GM11168 (cell line): ENCODE measurements around the gene ZNF860.

ENCODE experiments used
- in situ Hi-C: fragments of 300-500 bp; cut with MboI; formaldehyde crosslinking; loops from one replicate; pipeline ENCODE4 v1.12.0; 2022; ENCODE audit warnings: low sequenced_read_pairs; ENCODE audit not compliant: unreplicated experiment

Gene ZNF860

DNA sequence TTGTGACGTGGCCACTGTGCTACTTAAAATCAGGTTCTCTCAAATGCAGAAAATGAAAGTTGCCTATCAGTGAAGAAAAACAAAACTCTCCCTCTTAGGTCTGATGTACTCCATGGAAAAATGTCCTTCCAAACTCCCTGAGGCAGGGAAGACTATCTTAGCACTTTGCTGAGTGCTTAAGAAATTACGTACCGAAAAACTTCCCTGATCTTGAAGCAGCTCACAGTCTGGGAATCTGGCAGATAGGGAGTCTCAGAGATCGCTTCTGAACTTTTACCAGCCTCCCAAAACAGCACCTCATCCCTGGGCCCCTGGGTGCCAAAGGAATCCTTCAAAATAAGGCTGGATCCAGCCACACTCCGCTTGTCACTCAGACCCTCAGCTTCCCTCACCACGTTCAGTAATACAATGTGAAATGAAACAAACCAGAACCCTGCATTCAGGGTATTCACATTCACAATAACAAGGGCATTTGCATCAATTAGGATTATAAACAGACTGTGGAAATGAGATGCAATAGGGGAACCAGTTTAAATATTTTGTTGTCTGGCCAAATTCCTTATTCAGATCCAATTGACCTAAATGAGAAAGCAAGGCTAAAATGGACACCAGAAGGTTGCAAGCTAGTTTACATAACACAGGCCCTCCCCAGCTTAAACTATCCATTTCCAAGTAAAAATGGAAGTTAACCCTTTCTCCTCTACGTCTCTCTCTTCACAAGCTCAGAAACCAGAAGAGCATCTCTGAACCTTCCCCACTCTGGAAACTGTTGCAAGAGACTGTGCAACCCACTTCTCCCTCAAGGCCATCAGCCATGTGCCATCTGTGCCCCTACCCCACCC lies 21.4 kb upstream of the ZNF860 start:
- in situ Hi-C loops: no loop called here

DNA sequence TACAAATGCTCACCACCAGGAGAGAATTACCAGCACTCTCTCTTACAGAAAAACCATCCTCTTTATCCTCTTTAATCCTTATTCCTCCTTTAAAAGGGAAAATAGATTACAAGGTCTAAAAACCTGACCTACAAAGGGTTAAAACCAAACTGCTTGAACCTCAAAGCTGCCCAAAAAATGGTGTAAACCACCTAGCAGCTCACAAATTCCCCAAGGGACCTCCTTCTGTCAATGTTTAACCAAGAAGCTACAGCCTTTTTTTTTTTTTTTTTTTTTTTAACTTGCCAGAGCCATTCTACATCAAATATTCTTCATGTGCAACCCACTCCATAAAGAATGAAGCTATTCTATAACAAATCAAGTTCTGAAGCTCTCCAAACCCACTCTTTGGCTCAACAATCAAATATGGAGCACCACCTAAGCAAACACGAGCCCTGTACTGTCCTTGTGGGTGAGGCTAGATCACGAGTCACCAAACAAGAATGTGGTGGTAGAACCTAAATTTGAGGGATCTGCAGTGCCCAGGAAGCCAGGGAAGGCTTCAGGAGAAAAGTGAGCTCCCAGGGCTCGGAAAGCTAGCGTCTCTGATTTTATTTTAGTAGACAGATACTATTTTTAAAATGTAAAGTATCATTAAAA lies 20.6 kb upstream of the ZNF860 start:
- in situ Hi-C loops: no loop called here

DNA sequence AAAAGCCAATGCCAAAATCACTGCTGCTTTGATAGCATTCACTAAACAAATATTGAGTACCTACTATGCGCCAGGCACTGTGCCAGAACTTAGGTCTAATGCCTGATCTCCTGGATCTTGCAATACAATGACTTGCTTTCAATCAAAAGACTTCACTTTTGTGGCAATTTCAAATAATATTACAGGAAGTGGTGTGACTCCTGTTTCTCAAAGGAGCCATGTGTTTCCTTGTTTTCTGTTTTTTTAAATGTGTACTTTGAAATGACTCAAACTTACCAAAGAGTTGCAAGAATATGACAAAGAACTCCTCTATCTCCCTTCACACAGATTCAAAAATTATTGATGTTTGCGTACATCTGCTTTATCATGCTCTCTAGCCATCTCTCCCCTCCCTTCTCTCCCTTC lies 18.7 kb upstream of the ZNF860 start:
- in situ Hi-C loops: no loop called here

DNA sequence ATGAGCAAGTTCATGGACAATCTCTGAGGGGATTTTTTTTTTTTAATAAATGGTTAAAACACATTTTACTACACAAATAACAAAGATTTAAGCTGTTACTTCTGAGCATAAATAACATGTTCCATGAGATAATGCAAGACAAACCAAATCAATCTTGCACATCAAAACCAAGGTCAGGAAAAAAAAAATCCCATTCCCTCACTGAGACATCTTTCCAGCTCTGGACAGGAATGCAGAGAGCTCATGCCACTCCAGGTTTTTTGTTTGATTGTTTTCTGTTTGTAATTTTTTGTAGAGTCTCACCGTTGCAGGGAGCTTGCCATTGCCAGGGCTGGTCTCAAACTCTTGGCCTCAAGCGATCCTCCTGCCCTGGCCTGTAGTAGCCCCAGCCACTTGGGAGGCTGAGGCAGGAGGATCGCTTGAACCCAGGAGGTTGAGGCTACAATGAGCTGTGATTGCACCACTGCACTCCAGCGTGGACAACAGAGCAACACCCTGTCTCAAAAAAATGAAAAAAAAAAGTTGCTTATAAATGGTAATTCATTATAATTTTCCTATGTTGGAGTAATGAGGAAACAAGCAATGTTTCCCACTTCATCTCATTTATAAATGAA lies 14.5 kb upstream of the ZNF860 start:
- in situ Hi-C loops: no loop called here

DNA sequence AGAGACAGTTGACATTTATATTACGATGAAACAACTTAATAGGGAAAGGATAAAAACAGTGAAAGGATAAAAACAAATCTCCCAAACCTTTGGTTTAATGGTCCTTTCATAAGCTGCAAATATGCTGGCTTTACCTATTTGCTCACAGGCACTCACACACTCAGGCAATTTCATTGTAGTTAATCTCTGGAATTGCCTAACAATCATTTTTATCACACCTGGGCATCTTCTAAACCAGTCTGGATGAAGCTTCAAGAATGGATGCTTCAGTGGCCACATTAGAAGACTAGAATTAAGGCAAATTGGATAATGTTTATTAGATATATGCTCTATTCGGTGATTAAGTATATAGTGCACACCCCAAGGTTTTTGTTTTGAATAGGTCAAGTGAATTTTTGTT lies 14.0 kb upstream of the ZNF860 start:
- in situ Hi-C loops: no loop called here

DNA sequence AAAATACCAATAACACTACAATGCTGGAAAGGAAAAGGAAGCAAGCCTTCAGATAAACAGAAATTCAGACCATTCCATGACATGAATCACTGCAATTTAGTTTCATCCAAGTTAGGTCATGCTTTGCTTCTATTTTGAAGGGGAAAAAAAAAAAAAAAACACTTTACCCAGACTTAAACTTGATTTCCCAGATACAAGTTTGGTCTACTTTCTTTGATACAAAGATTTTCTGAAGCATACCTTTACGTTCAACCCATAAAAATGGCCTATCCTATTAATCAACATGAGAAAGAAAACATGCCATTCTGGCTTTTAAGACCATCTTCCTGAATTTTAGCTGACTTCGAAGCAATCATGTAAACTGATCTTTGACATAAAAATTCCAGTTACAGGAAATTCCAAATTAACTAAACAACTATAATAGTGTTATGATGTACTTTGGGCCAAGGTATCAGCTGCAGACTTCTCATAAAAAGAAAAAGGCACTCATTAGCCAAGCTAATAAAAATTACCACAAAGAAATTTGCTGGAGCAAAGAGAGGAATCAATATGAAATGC lies 13.1 kb upstream of the ZNF860 start:
- in situ Hi-C loops: no loop called here

DNA sequence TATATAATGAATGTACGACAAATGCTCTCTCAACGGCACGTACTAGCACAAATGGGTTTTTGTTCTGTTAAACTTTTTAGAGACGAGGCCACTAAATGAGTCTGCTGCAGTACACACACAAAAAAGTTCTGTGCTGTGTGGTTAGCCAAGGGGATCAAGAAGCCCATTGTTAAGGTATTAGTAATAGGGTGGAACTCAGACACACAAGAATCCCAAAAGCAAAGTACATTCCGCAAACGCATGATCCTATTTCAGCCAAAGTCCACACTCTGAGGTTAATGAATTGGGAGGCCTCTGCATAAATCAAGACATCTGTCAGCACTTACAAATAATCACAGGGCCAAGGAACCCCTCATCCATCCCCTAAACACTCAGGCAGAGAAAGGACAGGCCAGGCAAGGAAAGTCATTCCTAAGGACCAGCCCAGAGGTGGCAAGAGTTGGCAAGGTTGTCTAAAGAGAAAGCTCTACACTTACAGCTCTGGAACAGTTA lies 12.6 kb upstream of the ZNF860 start:
- in situ Hi-C loops: no loop called here

DNA sequence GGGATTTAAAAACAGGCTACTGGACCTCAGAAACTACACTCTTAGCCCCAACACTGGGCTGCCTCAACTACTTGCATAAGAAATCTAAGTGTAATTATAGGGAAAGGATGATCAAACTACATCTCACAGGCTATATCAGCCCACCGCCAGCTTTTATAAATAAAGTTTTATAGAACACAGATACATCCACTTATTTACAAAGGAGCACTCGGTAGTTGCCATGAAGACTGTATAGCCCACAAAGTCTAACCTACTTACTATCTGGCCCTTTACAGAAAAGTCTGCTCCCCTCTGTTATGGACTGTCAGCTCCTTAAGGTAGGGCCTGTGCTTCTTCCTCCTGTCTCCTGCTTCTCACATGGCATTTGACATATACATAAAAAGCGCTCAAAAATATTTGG lies 9.9 kb upstream of the ZNF860 start:
- in situ Hi-C loops: no loop called here

DNA sequence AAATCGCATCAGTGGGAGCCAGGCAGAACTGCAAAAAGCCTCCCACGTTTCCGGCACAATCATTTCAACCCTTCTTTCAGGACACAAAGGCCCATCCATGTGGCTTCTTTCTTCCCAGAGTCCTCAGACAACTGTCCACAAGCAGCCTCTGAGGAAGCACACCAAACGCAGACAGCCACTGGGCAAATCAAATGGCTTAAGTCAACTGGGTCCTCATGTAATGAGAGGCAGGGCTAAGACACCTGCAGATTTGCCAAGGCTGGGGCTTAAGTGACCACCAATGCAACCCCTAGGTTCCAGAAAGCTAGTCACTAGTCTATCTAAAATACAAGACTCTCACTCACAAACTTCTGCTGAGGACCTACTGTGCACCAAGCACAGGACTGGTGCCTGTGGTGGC lies 8.5 kb upstream of the ZNF860 start:
- in situ Hi-C loops: no loop called here

DNA sequence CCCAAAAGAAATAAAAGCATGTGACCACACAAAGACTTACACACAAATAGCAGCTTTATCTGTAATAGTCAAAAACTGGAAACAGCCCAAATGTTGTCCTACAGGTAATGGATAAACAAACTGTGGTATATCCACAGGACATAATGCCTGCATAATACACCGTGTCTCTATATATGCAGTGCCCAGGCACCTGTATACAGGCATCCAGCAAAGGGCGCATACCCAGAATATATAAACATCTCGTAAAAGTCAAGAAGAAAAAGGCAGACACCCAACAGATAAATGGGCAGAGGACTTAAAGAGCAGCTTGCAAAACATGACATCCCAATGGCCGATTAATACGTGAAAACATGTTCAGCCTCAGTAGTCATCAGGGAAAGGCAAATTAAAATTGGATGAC lies 7.7 kb upstream of the ZNF860 start:
- in situ Hi-C loops: no loop called here

DNA sequence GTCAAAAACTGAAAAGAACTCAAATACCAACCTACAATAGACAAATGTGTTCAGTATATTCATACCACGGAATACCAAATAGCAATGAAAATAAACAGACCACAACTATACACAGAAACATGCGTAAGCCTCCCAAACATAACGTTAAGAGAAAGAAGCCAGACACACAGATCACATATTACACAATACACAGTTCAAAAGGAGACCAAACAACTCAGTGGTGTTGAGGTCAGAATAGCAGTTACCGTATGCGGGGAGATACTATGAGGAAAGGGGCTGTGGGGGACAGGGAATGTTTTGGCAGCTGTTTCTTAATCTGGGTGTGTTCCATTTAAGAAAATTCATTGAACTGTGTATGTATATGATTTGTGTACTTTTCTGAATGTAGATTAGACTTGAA lies 7.1 kb upstream of the ZNF860 start:
- in situ Hi-C loops: no loop called here

DNA sequence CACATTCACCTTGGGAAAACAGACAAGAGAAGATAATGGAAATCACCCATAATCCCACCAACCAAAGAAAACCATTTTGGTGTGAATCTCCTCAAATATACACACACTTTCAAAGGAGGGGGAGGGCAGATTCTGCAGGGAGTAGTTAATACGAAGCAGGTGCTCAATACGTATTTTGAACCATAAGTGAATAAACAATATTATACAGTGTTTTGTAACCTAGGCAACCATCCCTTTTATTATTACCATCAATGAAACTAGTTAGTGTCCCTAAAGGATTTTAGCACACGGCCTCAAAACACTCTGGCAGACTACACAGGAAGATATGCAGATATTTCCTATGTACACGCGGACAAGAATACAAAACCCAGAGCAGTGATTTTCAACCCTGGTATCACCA lies 6.6 kb upstream of the ZNF860 start:
- in situ Hi-C loops: no loop called here

DNA sequence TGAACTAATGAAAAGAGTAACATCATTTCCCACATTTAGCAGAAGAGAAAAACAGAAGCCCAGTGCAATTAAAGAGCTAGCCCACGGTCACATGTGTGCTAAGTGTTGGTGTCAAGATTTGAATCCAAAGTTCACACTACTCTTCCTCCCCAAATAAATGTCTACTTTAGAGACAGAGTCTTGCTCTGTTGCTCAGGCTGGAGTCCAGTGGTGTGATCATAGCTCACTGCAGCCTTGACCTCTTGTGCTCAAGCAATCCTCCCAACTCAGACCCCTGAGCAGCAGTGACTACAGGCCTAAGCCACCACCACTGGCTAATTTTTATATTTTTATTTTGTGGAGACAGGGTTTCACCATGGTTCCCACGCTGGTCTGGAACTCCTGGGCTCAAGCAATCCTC lies 5.2 kb upstream of the ZNF860 start:
- in situ Hi-C loops: no loop called here

DNA sequence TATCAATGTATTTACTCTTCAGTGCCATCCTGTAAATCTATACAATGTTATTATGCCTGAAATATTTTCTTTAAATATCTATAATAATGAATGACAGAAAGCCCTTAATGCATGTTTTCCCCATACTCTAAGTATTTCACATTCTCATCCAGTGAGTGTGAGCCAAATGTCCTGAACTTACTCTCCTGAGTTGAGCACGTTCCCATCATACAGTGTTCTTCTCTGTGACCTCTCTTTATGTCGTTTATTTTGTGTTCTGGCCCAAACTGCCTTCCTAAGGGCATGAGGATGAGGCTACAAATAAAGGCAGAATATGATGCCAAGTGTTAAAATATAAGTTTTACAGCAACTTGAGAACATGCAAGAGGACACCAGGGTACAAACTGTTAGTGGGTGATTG lies 3.8 kb upstream of the ZNF860 start:
- in situ Hi-C loops: no loop called here

DNA sequence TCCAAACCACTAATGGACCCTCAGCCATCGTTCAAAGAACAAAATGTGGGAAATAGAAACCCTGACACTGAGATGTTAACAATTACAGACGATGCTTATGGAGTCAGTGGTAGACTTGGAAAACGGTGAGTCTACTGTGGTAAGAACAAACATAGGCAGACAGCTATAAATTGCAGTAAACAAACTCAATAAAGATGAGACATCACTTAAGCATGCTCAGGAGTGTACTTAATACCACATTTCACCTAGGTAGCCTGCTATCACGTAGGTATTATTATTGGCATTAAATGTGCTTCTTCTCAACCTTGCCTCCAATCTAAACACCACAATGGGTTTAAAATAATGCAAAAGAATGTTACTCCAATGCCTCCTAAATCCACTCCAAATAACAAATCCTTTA lies 3.0 kb upstream of the ZNF860 start:
- in situ Hi-C loops: no loop called here

DNA sequence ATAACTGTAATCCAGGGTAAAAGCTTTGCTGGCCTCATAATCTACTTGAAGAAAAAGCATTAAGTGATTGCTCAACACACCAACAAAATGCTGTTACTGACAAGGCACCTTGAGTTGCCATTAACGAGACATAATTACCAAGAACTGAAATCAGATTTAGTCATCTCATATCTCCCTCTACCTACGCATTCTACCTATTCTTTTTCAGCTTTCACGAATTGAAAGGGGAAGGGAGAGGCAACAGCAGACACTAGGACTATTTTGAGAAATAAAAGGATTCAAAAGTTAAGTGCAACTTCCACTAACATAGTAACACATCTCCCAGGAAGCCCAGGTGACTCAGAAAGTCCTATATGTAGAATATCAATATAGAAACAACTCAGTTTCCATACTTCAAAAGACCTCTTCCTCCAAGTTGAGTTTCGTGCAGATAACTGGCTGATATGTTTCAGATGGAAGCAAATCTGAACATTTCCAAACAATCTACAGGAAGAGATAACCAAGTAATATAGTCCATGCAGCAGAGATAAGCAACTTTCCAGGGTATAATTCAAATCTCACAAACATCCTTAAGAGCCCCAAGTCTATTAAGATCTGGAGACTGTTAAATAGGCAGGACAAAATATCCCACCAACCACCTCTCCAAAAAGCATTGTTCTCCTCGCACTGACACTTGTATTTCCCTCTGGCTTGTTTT lies 2.4 kb upstream of the ZNF860 start:
- in situ Hi-C loops: no loop called here

DNA sequence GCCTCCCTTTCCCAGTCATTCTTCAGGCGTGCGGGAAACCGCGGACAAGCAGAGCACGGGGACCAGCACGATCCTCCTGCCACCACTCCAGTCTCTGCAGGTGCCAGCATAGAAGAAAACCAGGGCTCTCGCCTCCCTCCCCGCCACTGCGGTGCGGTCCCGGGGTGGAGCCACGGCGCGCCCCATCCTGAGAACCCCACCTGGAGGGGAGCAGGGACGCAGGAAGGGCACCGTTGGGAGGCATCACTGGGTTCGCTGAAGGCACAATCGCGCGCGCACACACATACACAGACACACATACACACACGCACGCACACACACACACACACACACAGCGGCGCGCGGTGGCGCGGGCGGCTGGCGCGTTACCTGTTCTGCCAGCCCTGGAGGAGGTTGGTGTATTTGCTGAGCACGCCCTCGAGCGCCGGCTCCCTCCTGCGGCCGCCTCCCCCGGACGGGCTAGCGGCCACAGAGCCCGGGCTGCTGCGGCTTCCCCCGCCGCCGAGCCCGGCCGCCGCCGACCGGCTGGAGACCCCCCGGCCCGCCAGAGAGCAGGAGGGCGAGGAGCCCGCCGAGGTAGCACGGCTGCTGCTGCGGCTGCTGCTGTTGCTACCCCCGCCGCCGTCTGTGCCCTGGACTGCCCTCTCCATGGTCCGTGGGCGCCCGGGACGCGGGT lies 882 bp upstream of the ZNF860 start:
- in situ Hi-C loops: no loop called here

DNA sequence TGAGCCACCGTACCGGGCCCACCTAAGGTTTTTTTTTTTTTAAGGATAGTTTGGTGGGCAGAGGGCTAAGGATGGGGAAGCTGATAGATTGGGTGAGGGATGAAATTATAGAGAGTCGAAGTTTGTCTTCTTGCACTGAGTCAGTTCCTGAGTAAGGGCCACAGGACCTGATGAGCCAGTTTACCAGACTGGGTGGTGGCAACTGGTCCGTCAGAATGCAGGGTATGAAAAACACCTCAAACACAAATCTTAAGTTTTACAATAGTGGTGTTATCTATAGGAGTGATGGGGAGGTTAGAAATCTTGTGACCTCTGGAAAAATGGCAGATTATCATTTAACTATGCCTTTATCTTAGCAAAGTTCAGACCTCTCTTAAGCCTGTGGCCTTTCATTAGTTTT lies 2.8 kb downstream of the ZNF860 start:
- in situ Hi-C loops: no loop called here

DNA sequence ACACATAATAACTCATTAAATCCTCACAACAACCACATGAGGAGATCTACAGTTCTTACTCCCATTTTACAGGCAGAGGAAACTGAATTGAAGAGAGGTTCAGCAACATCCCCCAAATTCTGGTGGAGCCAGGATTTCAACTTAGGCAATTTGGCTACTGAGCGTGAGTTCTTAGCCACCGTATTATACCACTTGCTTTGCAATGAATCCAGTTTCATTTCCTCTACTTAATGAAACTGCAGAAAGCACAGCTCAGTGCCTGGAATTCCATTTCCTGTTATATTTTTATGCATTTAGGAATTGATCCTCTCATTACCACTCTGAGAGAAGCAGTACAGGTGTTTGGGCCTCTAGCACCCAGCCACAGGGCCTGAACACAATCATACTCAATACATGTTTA lies 4.3 kb downstream of the ZNF860 start:
- in situ Hi-C loops: no loop called here

DNA sequence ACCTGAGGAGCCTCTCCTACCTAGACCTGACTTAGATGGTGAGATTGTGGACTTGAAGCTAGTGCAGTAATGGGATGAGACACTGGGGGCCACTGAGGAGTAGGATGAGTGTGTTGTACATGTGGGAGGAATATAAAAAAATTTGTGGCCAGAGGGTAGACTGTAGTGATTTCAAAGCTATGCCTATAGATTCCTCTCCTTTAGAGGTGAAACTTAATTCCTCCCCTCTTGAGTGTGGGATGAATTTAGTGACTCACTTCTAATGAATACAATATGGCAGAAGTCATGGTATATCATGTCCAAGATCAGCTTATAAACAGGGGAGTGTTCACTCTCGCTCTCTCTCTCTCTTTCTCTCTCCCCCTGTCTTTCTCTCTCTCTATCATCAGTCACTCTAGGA lies 6.7 kb downstream of the ZNF860 start:
- in situ Hi-C loops: no loop called here
